ENCODE results near the gene ATP10B.

DNA sequence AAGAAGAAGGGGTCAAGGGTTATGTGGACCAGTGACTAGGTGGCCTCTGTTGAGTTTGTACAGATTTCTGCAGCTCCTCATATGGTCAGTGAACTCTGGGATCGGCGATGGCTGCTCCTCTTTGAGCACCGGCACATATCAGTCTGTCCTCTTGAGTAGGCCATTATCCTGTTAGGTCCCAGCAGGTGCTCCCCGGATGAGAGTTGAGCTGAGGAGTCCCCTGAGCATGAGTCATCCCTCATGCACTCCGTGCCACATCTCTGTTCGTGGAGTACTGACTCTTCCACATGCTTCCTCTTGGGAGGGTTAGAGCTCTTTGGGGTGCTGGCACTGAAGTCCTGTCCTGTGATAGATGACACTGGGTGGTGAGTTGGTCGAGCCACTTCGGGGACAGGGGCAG, 286.6 kb downstream of the ATP10B start:
- TF ChIP-seq POLR2A (IDR thresholded peaks at IDR 0.05): no peak
- TF ChIP-seq, protein P1, sequence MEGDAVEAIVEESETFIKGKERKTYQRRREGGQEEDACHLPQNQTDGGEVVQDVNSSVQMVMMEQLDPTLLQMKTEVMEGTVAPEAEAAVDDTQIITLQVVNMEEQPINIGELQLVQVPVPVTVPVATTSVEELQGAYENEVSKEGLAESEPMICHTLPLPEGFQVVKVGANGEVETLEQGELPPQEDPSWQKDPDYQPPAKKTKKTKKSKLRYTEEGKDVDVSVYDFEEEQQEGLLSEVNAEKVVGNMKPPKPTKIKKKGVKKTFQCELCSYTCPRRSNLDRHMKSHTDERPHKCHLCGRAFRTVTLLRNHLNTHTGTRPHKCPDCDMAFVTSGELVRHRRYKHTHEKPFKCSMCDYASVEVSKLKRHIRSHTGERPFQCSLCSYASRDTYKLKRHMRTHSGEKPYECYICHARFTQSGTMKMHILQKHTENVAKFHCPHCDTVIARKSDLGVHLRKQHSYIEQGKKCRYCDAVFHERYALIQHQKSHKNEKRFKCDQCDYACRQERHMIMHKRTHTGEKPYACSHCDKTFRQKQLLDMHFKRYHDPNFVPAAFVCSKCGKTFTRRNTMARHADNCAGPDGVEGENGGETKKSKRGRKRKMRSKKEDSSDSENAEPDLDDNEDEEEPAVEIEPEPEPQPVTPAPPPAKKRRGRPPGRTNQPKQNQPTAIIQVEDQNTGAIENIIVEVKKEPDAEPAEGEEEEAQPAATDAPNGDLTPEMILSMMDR (IDR thresholded peaks at IDR 0.05): no peak
